Hematopoietic multipotent progenitor cell treated with erythropoietin and hydrocortisone succinate and interleukin-3 and kit ligand, for 4 days (in vitro differentiated cells): ENCODE data around the gene PDE10A.
"Not testable (repeated sequence)": the region's sequence is repeated elsewhere in the genome, so short reads cannot be mapped to it uniquely, and the experiment has no call there.

Experiments used
- DNase-seq: peaks from one replicate; pipeline ENCODE4 v3.0.0-alpha.2; 2015

PDE10A gene

DNA sequence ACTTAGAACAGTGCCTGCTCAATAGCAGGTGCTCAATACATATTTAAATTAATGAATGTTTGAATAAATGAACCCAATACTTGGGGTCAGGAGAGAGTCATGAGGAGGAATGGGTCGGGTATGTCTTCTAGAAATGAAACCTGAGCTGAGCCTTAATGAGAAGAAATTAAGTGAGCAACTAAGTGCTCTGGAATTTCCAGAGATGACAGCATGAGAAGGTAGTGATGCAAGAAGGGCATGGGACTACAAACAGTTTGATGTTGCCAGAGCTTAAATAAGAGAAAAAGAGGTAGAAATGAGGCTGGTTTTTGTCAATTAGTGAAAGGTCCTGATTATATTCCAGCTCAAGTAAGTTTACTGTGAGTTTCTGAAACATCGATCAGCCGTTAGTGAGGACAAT lies 82.9 kb downstream of the PDE10A start:
- no peak for DNase-seq

DNA sequence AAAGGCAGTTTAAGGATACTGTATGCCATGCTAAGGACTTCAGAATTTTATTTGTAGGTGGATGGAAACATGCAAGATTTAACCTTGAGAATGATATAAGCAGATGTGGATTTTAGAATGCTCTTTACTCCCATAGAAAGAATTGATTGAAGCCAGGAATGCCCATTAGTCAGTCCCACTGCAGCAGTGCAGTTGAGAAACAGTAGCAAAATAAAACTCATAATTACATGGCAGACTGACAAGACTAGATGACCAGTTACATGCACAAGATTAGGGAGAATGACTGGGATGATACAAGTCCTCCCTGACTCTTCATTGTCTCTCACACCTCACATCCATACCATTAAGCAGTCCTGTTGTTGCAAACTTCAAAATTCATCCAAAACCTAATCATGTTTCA lies 83.9 kb downstream of the PDE10A start:
- DNase-seq = no peak

DNA sequence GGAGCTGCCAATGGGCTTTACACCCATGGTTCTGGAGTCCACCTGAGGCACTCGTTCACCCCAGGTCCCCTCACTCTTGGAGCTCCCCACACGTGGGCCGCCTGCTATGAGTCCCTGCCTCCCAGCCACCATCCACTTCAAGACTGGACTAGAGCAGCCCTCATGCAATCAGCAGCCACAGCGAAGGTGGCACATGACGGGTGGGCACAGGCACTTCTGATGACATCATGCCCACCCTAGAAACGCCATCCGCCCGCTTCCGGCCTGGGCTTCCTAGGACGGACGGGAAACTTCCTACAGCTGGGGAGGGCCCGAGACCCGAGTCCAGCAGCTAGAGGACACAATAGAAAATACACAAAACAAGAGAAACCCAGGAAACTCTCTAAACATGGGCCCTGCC lies 85.5 kb downstream of the PDE10A start:
- no peak for DNase-seq

DNA sequence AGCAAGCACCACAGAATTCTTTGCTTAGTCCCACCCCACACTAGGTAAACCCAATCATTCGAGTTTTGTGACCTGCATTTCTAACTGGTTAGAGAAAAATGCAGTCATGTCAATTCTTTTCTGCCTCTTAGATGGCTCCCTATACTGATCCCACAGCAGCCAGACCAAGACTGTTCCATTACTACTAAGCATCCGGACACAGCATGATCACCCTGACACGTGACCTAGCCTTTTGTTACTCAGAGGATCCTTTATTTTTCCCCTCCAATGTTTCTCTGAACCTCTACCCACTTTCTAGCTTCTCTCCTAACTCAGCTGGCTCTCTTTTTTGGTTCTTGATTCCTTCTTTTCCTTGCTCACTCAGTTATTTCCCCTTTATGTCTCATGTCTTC lies 87.9 kb downstream of the PDE10A start:
- no peak for DNase-seq

GRCh38 chr6:165574220-165575157 lies 88.6 kb downstream of the PDE10A start:
- no peak for DNase-seq

- no peak for DNase-seq
Observed at GRCh38 chr6:165573671-165574070, 89.4 kb downstream of the PDE10A start.

GRCh38 chr6:165571721-165572132 lies 91.3 kb downstream of the PDE10A start:
- DNase-seq = peak; percentile 50

DNA sequence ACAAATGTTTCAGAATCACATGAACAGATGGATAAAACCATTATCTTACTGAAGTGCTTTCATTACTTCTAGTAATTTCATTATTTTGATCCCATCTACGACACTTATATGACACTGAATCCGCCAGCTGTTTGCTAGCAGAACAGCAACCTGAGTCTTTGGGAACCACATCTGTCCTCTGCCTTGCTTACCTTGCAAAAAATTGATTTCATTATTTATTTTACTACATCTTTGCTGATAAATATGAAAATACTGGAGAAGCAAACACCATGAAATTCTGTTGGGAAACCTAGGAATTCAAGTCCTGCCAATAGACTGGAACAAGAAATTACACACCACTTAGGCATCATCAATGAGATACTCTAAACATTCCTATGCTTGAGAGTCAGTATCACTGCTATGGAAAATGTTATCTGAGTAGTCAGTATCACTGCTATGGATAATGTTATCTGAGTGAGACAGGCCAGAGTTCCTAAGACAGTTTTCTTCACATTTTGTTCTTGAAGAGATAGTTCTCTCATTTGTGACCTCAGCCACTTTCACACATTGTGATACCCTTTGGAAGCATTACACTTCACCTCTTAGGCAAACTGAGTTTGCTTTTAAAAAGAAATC lies 91.9 kb downstream of the PDE10A start:
- DNase-seq = no peak

- DNase-seq = no peak
Observed at GRCh38 chr6:165568326-165568725, 94.7 kb downstream of the PDE10A start.

GRCh38 chr6:165566088-165566828 lies 96.8 kb downstream of the PDE10A start:
- DNase-seq = no peak

- no peak for DNase-seq
Observed at GRCh38 chr6:165562421-165563090, 100.5 kb downstream of the PDE10A start.

- DNase-seq = no peak
Observed at GRCh38 chr6:165559632-165560031, 103.4 kb downstream of the PDE10A start.

DNA sequence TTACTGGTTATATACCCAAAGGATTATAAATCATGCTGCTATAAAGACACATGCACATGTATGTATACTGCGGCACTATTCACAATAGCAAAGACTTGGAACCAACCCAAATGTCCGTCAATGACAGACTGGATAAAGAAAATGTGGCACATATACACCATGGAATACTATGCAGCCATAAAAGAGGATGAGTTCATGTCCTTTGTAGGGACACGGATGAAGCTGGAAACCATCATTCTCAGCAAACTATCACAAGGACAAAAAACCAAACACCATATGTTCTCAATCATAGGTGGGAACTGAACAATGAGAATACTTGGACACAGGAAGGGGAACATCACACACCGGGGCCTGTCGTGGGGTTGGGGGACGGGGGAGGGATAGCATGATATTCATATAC lies 104.9 kb downstream of the PDE10A start:
- not testable (repeated sequence) for DNase-seq

- no peak for DNase-seq
Observed at GRCh38 chr6:165557674-165558073, 105.4 kb downstream of the PDE10A start.

- no peak for DNase-seq
Observed at GRCh38 chr6:165556116-165556843, 106.8 kb downstream of the PDE10A start.

GRCh38 chr6:165554644-165555043 lies 108.4 kb downstream of the PDE10A start:
- not testable (repeated sequence) for DNase-seq

DNA sequence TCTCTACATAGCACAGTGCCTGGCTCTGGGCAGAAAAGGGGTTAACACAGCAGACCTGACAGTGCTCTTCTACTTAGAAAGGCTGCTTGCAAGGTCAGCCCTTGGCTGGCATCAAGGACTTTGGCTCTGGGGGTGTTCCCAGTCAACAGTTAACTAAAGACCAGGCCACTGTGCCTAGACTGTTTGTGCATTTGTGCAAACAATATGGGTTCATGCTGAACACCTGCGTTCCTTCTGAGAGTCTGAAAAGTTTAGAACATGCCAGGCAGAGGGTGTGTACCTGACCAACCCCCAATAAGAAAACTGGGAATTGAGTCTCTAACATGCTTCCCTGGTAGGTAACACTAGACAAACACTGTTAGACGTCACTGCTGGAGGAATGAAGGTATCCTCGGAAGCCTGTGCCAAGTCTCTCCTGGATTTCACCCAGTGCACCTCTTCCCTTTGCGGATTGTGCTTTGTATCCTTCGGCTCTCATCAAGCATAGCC lies 110.7 kb downstream of the PDE10A start:
- no peak for DNase-seq

DNA sequence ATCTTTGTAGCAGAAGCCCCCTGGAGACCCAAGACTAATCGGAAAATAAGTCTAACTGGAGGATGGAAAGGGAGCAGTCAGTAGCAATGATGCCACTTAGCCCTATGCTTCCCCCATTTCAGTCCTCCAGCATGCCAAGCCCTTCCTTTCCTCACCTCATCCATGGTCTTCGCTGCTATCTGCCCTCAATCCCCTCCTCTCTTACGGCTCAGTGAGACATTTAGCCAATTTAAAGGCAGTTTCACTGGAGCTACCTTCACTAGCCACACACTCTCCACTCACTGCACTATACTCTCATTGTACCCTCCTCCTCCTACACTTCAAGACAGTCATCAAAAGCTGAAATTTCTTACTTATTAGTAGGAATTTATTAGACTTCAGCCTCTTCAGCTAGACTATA lies 111.2 kb downstream of the PDE10A start:
- DNase-seq = no peak

GRCh38 chr6:165548450-165548849 lies 114.6 kb downstream of the PDE10A start:
- no peak for DNase-seq

GRCh38 chr6:165545806-165546205 lies 117.2 kb downstream of the PDE10A start:
- no peak for DNase-seq

- DNase-seq = no peak
Observed at GRCh38 chr6:165543781-165544180, 119.3 kb downstream of the PDE10A start.

GRCh38 chr6:165536911-165537310 lies 126.1 kb downstream of the PDE10A start:
- DNase-seq = no peak
